ENCODE measurements around the gene DOCK2.
"Not testable (repeated sequence)": the region's sequence is repeated elsewhere in the genome, so short reads cannot be mapped to it uniquely, and the experiment has no call there.

DOCK2 gene

GRCh38 chr5:170080217-170080616 lies 443.1 kb downstream of the DOCK2 start:
- no peak for TF ChIP-seq CTCF (IDR thresholded peaks at IDR 0.05; ENCODE audit: extremely low read depth, missing control alignments)
- DNase-seq (ENCODE audit: low spot score) = no peak

GRCh38 chr5:170080786-170081445 lies 443.8 kb downstream of the DOCK2 start:
- no peak for DNase-seq (ENCODE audit: low spot score)
- no peak for TF ChIP-seq CTCF (IDR thresholded peaks at IDR 0.05; ENCODE audit: extremely low read depth, missing control alignments)

GRCh38 chr5:170081616-170082015 lies 444.5 kb downstream of the DOCK2 start:
- no peak for DNase-seq (ENCODE audit: low spot score)
- no peak for TF ChIP-seq CTCF (IDR thresholded peaks at IDR 0.05; ENCODE audit: extremely low read depth, missing control alignments)

- TF ChIP-seq CTCF (IDR thresholded peaks at IDR 0.05; ENCODE audit: extremely low read depth, missing control alignments) = no peak
- no peak for DNase-seq (ENCODE audit: low spot score)
These were observed 445.6 kb downstream of the DOCK2 start for GRCh38 chr5:170082701-170083100.

- no peak for DNase-seq (ENCODE audit: low spot score)
- no peak for TF ChIP-seq CTCF (IDR thresholded peaks at IDR 0.05; ENCODE audit: extremely low read depth, missing control alignments)
These were observed 450.2 kb downstream of the DOCK2 start for GRCh38 chr5:170087168-170087817.

- no peak for DNase-seq (ENCODE audit: low spot score)
- TF ChIP-seq CTCF (IDR thresholded peaks at IDR 0.05; ENCODE audit: extremely low read depth, missing control alignments) = no peak
These were observed 455.5 kb downstream of the DOCK2 start for GRCh38 chr5:170092455-170093101.

GRCh38 chr5:170094329-170094728 lies 457.3 kb downstream of the DOCK2 start:
- DNase-seq (ENCODE audit: low spot score) = not testable (repeated sequence)
